Stomach (tissue), 9 donors: ENCODE data around the gene C3orf62. TPM values are rescaled to one million over a fixed set of nuclear protein-coding genes. Genes with fewer than 3 reads are reported as not detected.

ENCODE experiments used
- DNase-seq, 2 donors: peaks; one replicate each; pipeline versions ENCODE4 v3.0.0 to v3.0.0-alpha.2; 2013 to 2019
- H3K27ac ChIP-seq, 5 donors: fragments of 200-600 bp in 4 of 5; sonication (generic) in 4 of 5; one replicate each; pipeline ENCODE4 v1.5.1; 2013 to 2019; ENCODE audit warnings: mild to moderate bottlenecking in 1 of 5, moderate library complexity in 1 of 5
- H3K27me3 ChIP-seq, 3 donors: fragments of 200-600 bp; sonication (generic); one replicate each; pipeline ENCODE4 v1.5.1; 2017 to 2019; ENCODE audit warnings: mixed run types in 1 of 3
- H3K36me3 ChIP-seq, 4 donors: fragments of 200-600 bp; sonication (generic); 1 replicate in 3 of 4; 2 replicates in 1 of 4; pipeline ENCODE4 v1.5.1; 2016 to 2019
- H3K4me1 ChIP-seq, 4 donors: fragments of 200-600 bp; sonication (generic); one replicate each; pipeline ENCODE4 v1.5.1; 2016 to 2019
- H3K4me3 ChIP-seq, 4 donors: fragments of 200-600 bp; sonication (generic) in 3 of 4; one replicate each; pipeline ENCODE4 v1.5.1; 2016 to 2019; ENCODE audit warnings: mild to moderate bottlenecking in 1 of 4
- H3K9me3 ChIP-seq, 4 donors: fragments of 200-600 bp; sonication (generic); one replicate each; pipeline ENCODE4 v1.5.1; 2016 to 2019
- EP300 ChIP-seq: sonication (generic); formaldehyde crosslinking; IDR thresholded peaks from one replicate; pipeline ENCODE4 v1.6.1; 2017; ENCODE audit warnings: antibody characterized with exemption
- POLR2A ChIP-seq, 4 donors: fragments of 450-650 bp; IDR thresholded peaks; one replicate each; pipeline ENCODE4 v1.6.1; 2016; ENCODE audit warnings: antibody characterized with exemption in 4 of 4, control low read depth in 2 of 4, mild to moderate bottlenecking in 1 of 4, moderate library complexity in 1 of 4
- POLR2AphosphoS5 ChIP-seq, 3 donors: sonication (generic); formaldehyde crosslinking; IDR thresholded peaks; one replicate each; pipeline ENCODE4 v1.6.1; 2016; ENCODE audit warnings: antibody characterized with exemption in 3 of 3
- WGBS, 5 donors: extraction: QIAGEN DNeasy Blood & Tissue Kit in 3 of 5; methylation state at CpG; one replicate each; pipeline versions ENCODE4 v1.1.5 to v1.1.7; 2013 to 2018; 5-methylcytosine and 5-hydroxymethylcytosine counted together
- intact Hi-C: fragments of 100-400 bp; cut with DNase I; formaldehyde crosslinking; loops from one replicate; pipeline ENCODE4 v1.15.1; 2023; ENCODE audit warnings: low total_unique reads
- polyA plus RNA-seq, 3 donors: library from polyadenylated mRNA; stranded (reverse); fragments of 200-250 nt; gene quantifications; one replicate each; pipeline ENCODE4 v1.2.3, GENCODE V29; 2013
- total RNA-seq, 5 donors: library from RNA; depleted of rRNA; stranded (reverse); fragments of >200 nt; gene quantifications; one replicate each; pipeline versions ENCODE4 v1.1.0 to v1.2.3, GENCODE V29; 2014 to 2016
- TF ChIP-seq, protein P1 (sequence below), 7 experiments: fragments of 450-650 bp in 4 of 7; fragments of 200-600 bp in 3 of 7; sonication (generic) in 3 of 7; IDR thresholded peaks; one replicate each; pipeline ENCODE4 v1.5.1; 2016 to 2019; ENCODE audit warnings: antibody characterized with exemption in 7 of 7, control low read depth in 2 of 7, mild to moderate bottlenecking in 1 of 7
- donor health status: healthy with polysubstance abuse.
- donor health status: Bipolar disorder and iron deficiency.
- donor health status: healthy.

Gene C3orf62
- total and polyA plus RNA-seq, 8 donors: 1.7 to 32.7 (median 3.5) TPM

DNA sequence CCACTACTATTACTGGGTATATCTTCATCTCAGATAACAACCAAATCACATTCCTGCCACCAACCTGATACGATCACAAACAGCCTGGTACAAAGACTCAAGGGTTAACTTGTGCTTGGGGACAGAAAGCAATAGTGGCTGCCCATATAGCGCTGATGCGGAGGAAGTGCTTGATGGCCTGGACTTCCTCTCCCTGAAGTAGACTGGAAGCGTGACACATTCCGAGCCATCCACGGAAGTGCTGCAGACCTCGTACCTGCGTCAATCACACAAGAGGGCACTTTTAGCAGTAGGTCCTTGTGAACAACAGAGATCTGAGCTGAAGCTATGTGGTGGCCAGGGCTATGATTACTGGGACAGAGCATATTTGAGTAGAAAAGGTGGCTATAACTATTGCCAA is 17.3 kb upstream of the C3orf62 start:
- H3K9me3 ChIP-seq: no peaks in the 10 kb centered on the region
- H3K4me1 ChIP-seq: peaks cover 0 to 17% (median 7%) of the 10 kb centered on the region in 4 donors
- DNase-seq: peak in 1 of 2 donors; percentile 27
- H3K4me3 ChIP-seq: no peak overlapping the region
- H3K27me3 ChIP-seq: no peaks in the 10 kb centered on the region
- 79 to 92% (median 88%) methylated on average over 8 of the region's 8 CpGs for WGBS, 5 donors
- TF ChIP-seq POLR2AphosphoS5 (IDR thresholded peaks at IDR 0.05): peak in 1 of 3 donors; percentile 28
- TF ChIP-seq POLR2A (IDR thresholded peaks at IDR 0.05): no peak
- intact Hi-C loops: no loop called here
- H3K27ac ChIP-seq: no peak overlapping the region
- H3K36me3 ChIP-seq: peaks cover 78 to 99% (median 98%) of the 10 kb centered on the region in 4 donors

DNA sequence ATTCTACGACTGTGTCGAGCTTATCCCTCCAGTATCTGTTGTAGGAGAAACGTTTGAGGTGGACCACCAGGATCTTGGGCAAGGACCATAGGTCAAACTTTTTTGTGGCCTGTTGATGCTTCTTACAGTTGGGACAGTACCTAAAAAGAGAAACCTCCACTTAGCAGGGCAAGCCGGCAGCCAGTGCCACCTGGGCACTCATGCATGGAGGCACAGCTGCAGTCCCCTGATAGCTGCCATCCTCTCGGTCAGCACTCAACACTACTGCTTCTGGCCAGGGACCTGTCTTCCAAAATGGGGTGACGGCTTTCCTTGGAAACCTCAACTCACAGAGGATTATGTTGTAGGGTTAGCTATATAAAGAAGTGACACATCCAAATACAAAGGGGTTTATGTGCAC is 7.0 kb upstream of the C3orf62 start:
- intact Hi-C loops: no loop called here
- H3K27ac ChIP-seq: no peak overlapping the region
- peaks cover 68 to 100% (median 100%) of the 10 kb centered on the region in 4 donors for H3K36me3 ChIP-seq
- H3K27me3 ChIP-seq: no peaks in the 10 kb centered on the region
- TF ChIP-seq, protein P1, sequence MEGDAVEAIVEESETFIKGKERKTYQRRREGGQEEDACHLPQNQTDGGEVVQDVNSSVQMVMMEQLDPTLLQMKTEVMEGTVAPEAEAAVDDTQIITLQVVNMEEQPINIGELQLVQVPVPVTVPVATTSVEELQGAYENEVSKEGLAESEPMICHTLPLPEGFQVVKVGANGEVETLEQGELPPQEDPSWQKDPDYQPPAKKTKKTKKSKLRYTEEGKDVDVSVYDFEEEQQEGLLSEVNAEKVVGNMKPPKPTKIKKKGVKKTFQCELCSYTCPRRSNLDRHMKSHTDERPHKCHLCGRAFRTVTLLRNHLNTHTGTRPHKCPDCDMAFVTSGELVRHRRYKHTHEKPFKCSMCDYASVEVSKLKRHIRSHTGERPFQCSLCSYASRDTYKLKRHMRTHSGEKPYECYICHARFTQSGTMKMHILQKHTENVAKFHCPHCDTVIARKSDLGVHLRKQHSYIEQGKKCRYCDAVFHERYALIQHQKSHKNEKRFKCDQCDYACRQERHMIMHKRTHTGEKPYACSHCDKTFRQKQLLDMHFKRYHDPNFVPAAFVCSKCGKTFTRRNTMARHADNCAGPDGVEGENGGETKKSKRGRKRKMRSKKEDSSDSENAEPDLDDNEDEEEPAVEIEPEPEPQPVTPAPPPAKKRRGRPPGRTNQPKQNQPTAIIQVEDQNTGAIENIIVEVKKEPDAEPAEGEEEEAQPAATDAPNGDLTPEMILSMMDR (IDR thresholded peaks at IDR 0.05): no peak
- TF ChIP-seq POLR2A (IDR thresholded peaks at IDR 0.05) (no peak), POLR2AphosphoS5 (IDR thresholded peaks at IDR 0.05) (no peak), EP300 (no peak)
- WGBS, 5 donors: 92 to 99% (median 96%) methylated on average over 5 to 6 of the region's 6 CpGs
- peaks cover 0 to 10% (median 5%) of the 10 kb centered on the region in 4 donors for H3K4me1 ChIP-seq
- DNase-seq: no peak
- H3K4me3 ChIP-seq: no peak overlapping the region
- H3K9me3 ChIP-seq: no peaks in the 10 kb centered on the region

DNA sequence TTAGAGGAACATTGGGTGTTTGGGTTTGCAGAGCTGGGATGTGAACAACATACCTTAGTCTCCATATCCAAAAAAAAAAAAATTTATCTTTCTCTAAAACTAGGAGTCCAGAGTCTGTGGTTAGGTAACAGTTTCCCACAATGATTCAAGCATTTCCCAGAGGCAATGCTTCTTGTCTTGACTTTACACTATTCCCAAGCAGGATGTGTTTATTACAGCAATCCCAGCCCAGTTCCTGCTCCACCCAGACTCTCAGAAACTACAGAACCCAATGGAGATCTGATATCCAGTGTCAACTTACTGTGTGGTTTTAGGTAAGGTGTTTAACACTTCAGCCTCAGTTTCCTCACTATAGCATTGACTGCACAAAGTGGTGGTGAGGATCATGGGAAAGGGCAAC is 2.3 kb upstream of the C3orf62 start:
- peak in 1 of 2 donors; percentile 23 for DNase-seq
- Histone ChIP-seq H3K27me3 (no peaks in the 10 kb centered on the region), H3K36me3 (peaks cover 34 to 66% (median 65%) of the 10 kb centered on the region in 4 donors), H3K27ac (peak overlapping the region; percentile 36 to 96 (median 95)), H3K4me1 (peaks cover 18 to 42% (median 34%) of the 10 kb centered on the region in 4 donors), H3K9me3 (no peaks in the 10 kb centered on the region), H3K4me3 (no peak overlapping the region)
- intact Hi-C loops: no loop called here
- TF ChIP-seq POLR2AphosphoS5 (IDR thresholded peaks at IDR 0.05): peak in 1 of 3 donors; percentile 21
- TF ChIP-seq POLR2A (IDR thresholded peaks at IDR 0.05): no peak
- no peak for TF ChIP-seq EP300
- TF ChIP-seq, protein P1 (IDR thresholded peaks at IDR 0.05): no peak

DNA sequence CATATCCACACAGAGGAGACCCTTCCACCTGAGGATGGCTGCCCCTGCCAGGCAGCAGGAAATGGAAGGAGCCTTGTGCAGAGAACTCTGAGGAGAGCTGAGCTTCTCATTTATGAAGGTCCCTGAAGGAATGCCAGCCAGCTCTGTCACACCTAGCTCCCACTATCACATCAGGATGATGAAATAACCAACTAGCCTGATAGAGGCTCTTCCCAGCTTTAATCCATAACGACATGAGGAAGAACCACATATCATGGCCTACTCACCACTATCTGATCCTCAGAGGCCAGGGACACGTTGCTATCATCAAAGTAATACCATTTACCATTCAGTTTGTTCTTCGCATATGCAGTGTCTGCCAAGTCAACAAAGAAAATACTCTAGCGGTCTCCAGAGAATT is 1.5 kb upstream of the C3orf62 start:
- peak overlapping the region in 4 of 5 donors; percentile 93 to 96 (median 96) for H3K27ac ChIP-seq
- DNase-seq: no peak
- H3K4me1 ChIP-seq: peaks cover 18 to 42% (median 34%) of the 10 kb centered on the region in 4 donors
- H3K4me3 ChIP-seq: no peak overlapping the region
- TF ChIP-seq, protein P1 (IDR thresholded peaks at IDR 0.05): no peak
- TF ChIP-seq POLR2A (IDR thresholded peaks at IDR 0.05) (no peak), EP300 (no peak)
- H3K9me3 ChIP-seq: no peaks in the 10 kb centered on the region
- H3K27me3 ChIP-seq: no peaks in the 10 kb centered on the region
- H3K36me3 ChIP-seq: peaks cover 26 to 58% (median 57%) of the 10 kb centered on the region in 4 donors
- intact Hi-C loops: no loop called here
- WGBS, 5 donors: 26 to 44% (median 37%) methylated on average over 4 of the region's 4 CpGs

DNA sequence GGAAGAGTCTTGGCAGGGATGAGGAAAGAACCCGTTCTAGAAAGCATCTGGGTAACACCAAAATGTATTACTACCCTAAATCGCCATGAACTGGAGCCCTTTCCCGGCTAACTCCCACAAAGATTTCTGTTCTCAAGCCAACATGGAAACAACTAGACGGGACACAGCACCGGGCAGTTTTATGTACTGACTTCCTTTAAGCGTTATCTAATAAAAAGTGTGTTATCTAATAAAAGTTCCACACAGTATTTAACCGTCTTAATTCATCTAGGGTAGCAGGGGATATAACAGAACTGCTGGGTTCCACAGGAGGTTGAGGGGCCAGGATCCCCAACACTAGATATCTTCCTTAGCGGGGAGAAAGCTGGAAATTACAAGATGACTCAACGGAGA is 347 bp upstream of the C3orf62 start:
- Histone ChIP-seq H3K36me3 (peaks cover 21 to 55% (median 46%) of the 10 kb centered on the region in 4 donors), H3K4me3 (peak overlapping the region; percentile 46 to 54 (median 50)), H3K9me3 (no peaks in the 10 kb centered on the region), H3K4me1 (peaks cover 18 to 42% (median 34%) of the 10 kb centered on the region in 4 donors), H3K27ac (peak overlapping the region; percentile 86 to 96 (median 95)), H3K27me3 (no peaks in the 10 kb centered on the region)
- DNase-seq: no peak
- intact Hi-C loops: no loop called here
- TF ChIP-seq POLR2AphosphoS5 (IDR thresholded peaks at IDR 0.05) (no peak), POLR2A (IDR thresholded peaks at IDR 0.05) (no peak), EP300 (no peak)
- TF ChIP-seq, protein P1 (IDR thresholded peaks at IDR 0.05): no peak
- WGBS, 5 donors: 18 to 23% (median 20%) methylated on average over 9 of the region's 9 CpGs
